Hippocampal formation (tissue), 2 donors: ENCODE data around the gene PRSS8.

Source experiments
- DNase-seq, 2 donors: peaks; one replicate each; lab custom pipeline; 2025; lab: John Stamatoyannopoulos, UW

Gene PRSS8

GRCh38 chr16:31128711-31129567 lies 6.6 kb downstream of the PRSS8 start:
- DNase-seq: peak in 1 of 2 donors; percentile 9

GRCh38 chr16:31127182-31127581 lies 8.3 kb downstream of the PRSS8 start:
- no peak for DNase-seq

GRCh38 chr16:31125844-31126243 lies 9.7 kb downstream of the PRSS8 start:
- no peak for DNase-seq

- DNase-seq: no peak
Measured at GRCh38 chr16:31120129-31120528, 15.4 kb downstream of the PRSS8 start.

- DNase-seq: no peak
Measured at GRCh38 chr16:31118223-31119155, 17.0 kb downstream of the PRSS8 start.

GRCh38 chr16:31117384-31118222 lies 17.9 kb downstream of the PRSS8 start, which contains the start of gene KAT8:
KAT8 (plus strand) TSS chr16:31117664; CDS start chr16:31117682, 18 bp downstream.
- peak; percentile 93 to 95 for DNase-seq

GRCh38 chr16:31114468-31114867 lies 21.1 kb downstream of the PRSS8 start:
- DNase-seq: no peak

GRCh38 chr16:31113121-31114120 lies 22.1 kb downstream of the PRSS8 start:
- peak in 1 of 2 donors; percentile 8 for DNase-seq

GRCh38 chr16:31112711-31113110 lies 22.8 kb downstream of the PRSS8 start:
- no peak for DNase-seq

GRCh38 chr16:31111881-31112466 lies 23.6 kb downstream of the PRSS8 start:
- DNase-seq: no peak

GRCh38 chr16:31110106-31111034 lies 25.2 kb downstream of the PRSS8 start:
- DNase-seq: no peak

- no peak for DNase-seq
Measured at GRCh38 chr16:31109622-31110021, 25.9 kb downstream of the PRSS8 start.

- DNase-seq: no peak
Measured at GRCh38 chr16:31108794-31109558, 26.6 kb downstream of the PRSS8 start.

- peak; percentile 32 to 53 for DNase-seq
Measured at GRCh38 chr16:31108035-31108793, 27.3 kb downstream of the PRSS8 start, which contains the start of gene BCKDK. BCKDK (plus strand) TSS chr16:31108386; CDS start chr16:31109224, 838 bp downstream.

GRCh38 chr16:31107465-31107867 lies 28.1 kb downstream of the PRSS8 start:
- no peak for DNase-seq

- no peak for DNase-seq
Measured at GRCh38 chr16:31106509-31107464, 28.7 kb downstream of the PRSS8 start.
